T-cell (primary cell): ENCODE measurements around the gene CXCL8. TPM values are rescaled to one million over a fixed set of nuclear protein-coding genes. Genes with fewer than 3 reads are reported as not detected.

ENCODE experiments used
- ATAC-seq, 4 experiments: fragments of 200-7000 bp in 3 of 4; fragments of 150-1000 bp in 1 of 4; cut with Tn5 transposase; replicated peaks in 1 of 4; 1 replicate in 3 of 4; 2 replicates in 1 of 4; pipeline ENCODE4 v1.10.0; 2021; ENCODE audit warnings: moderate library complexity in 3 of 4, mild to moderate bottlenecking in 2 of 4, moderate number of reproducible peaks in 1 of 4
- CTCF ChIA-PET, 2 donors: fragments of 300-600 bp; sonication (Branson Sonifier 250); formaldehyde crosslinking; loops; one replicate each; lab custom pipeline; 2022; ENCODE audit warnings: antibody characterized with exemption in 2 of 2; lab: Charles Lee
- POLR2A ChIA-PET, 2 donors: fragments of 300-600 bp; sonication (Branson Sonifier 250); formaldehyde crosslinking; loops; one replicate each; lab custom pipeline; 2022; ENCODE audit warnings: antibody characterized with exemption in 2 of 2; lab: Charles Lee
- DNase-seq, 35 experiments: peaks; one replicate each; pipeline versions ENCODE4 v3.0.0 to v3.0.0-alpha.2; 2013 to 2023
- H3K27ac ChIP-seq: one replicate; pipeline ENCODE4 v1.5.1; 2013; ENCODE audit warnings: low read length
- H3K27me3 ChIP-seq, 2 experiments: replicated peaks in 1 of 2; 1 replicate in 1 of 2; 2 replicates in 1 of 2; pipeline versions ENCODE4 v1.6.1 to v1.7.0; 2013; ENCODE audit warnings: low read length in 1 of 2, mixed read lengths in 1 of 2; ENCODE audit not compliant: control insufficient read depth in 2 of 2, insufficient read depth in 2 of 2; ENCODE audit errors: extremely low read depth in 1 of 2
- H3K36me3 ChIP-seq, 2 donors: 1 replicate in 1 of 2; 2 replicates in 1 of 2; pipeline versions ENCODE4 v1.6.1 to v1.7.0; 2013; ENCODE audit warnings: low read length in 1 of 2; ENCODE audit not compliant: control insufficient read depth in 2 of 2, insufficient read depth in 1 of 2; ENCODE audit errors: extremely low read depth in 1 of 2
- H3K4me1 ChIP-seq, 2 experiments: 1 replicate in 1 of 2; 2 replicates in 1 of 2; pipeline versions ENCODE4 v1.6.1 to v1.7.0; 2013; ENCODE audit warnings: low read length in 2 of 2, mixed read lengths in 1 of 2; ENCODE audit not compliant: insufficient read depth in 2 of 2, control insufficient read depth in 1 of 2; ENCODE audit errors: extremely low read depth in 1 of 2
- H3K4me3 ChIP-seq, 2 donors: 1 replicate in 1 of 2; 2 replicates in 1 of 2; pipeline versions ENCODE4 v1.5.1 to v1.7.0; 2013; ENCODE audit warnings: mild to moderate bottlenecking in 2 of 2, low read length in 1 of 2, moderate library complexity in 1 of 2; ENCODE audit not compliant: control insufficient read depth in 1 of 2; ENCODE audit errors: extremely low read depth in 1 of 2
- H3K9me3 ChIP-seq: 2 replicates; pipeline ENCODE4 v1.7.0; 2013
- H3K27ac Mint-ChIP-seq, 2 donors: one replicate each; pipeline ENCODE4 v1.8.0; 2020 to 2021; ENCODE audit warnings: mild to moderate bottlenecking in 2 of 2, mixed read lengths in 2 of 2
- H3K27me3 Mint-ChIP-seq, 2 donors: one replicate each; pipeline ENCODE4 v1.8.0; 2021 to 2022; ENCODE audit warnings: mixed read lengths in 2 of 2
- H3K36me3 Mint-ChIP-seq: one replicate; pipeline ENCODE4 v1.8.0; 2021; ENCODE audit warnings: mixed read lengths
- H3K4me1 Mint-ChIP-seq, 3 donors: one replicate each; pipeline ENCODE4 v1.8.0; 2020 to 2022; ENCODE audit warnings: mixed read lengths in 3 of 3, mild to moderate bottlenecking in 1 of 3
- H3K4me3 Mint-ChIP-seq, 3 donors: one replicate each; pipeline ENCODE4 v1.8.0; 2020 to 2022; ENCODE audit warnings: mild to moderate bottlenecking in 3 of 3, mixed read lengths in 3 of 3, moderate library complexity in 3 of 3
- H3K9me3 Mint-ChIP-seq, 3 donors: one replicate each; pipeline ENCODE4 v1.8.0; 2020 to 2022; ENCODE audit warnings: mixed read lengths in 3 of 3
- WGBS: methylation state at CpG from one replicate; pipeline ENCODE4 v1.1.5; 2013; ENCODE audit warnings: missing lambda C conversion rate; ENCODE audit not compliant: insufficient coverage; 5-methylcytosine and 5-hydroxymethylcytosine counted together
- total RNA-seq, 35 experiments: library from RNA in 6 of 35; stranded (reverse) in 6 of 35; fragments of 120-200 nt in 1 of 35; gene quantifications; one replicate each; pipeline versions ENCODE4 v1.2.1 to v1.2.4 and lab custom pipeline; 2013 to 2026

CXCL8 gene
- total RNA-seq, 5 donors from 2014 or later (not counting 1 experiment from before 2014, with no cell fraction given), result 0.39 to 1.4 (median 0.67) TPM

GRCh38 chr4:73788411-73788810 lies 48.0 kb downstream of the CXCL8 start:
- CTCF ChIA-PET, result no interaction called here
- no peaks in the 10 kb centered on the region for H3K9me3 ChIP-seq
- POLR2A ChIA-PET, result no interaction called here
- DNase-seq (no peak), ATAC-seq (no peak)
- H3K4me3 ChIP-seq, result no peak overlapping the region
- Mint-ChIP-seq H3K9me3 (peaks cover 0 to 12% (median 0%) of the 10 kb centered on the region in 3 donors), H3K4me1 (no peaks in the 10 kb centered on the region), H3K27ac (no peak overlapping the region), H3K27me3 (peaks cover 0 to 3% of the 10 kb centered on the region in 2 donors), H3K4me3 (no peak overlapping the region), H3K36me3 (no peaks in the 10 kb centered on the region)
- no peaks in the 10 kb centered on the region for H3K27me3 ChIP-seq
- no CpG with 5 or more reads among the region's 2 CpGs for WGBS
- H3K36me3 ChIP-seq, result no peaks in the 10 kb centered on the region
- H3K27ac ChIP-seq, result no peak overlapping the region
- no peaks in the 10 kb centered on the region for H3K4me1 ChIP-seq

Other genes with a start within 250 kb of the CXCL8 start
- 1 to 10 TPM in 1 of 5 donors, under 1 TPM in 4; 0.25 to 1.1 (median 0.47) TPM for gene RASSF6, start 120.1 kb upstream of the CXCL8 start, total RNA-seq
- not detected for gene CXCL6, start 96.1 kb downstream of the CXCL8 start, total RNA-seq
- gene PF4V1, start 112.7 kb downstream of the CXCL8 start, total RNA-seq, result 1 to 10 TPM in 1 of 5 donors, not detected in 4; 1.6 TPM
- gene CXCL1, start 128.8 kb downstream of the CXCL8 start, total RNA-seq, result not detected
- 10 to 100 TPM in 1 of 5 donors, not detected in 4; 10.2 TPM for gene PF4, start 241.5 kb downstream of the CXCL8 start, total RNA-seq
- 10 to 100 TPM in 1 of 5 donors, 1 to 10 TPM in 1, under 1 TPM in 1, not detected in 2; 0.36 to 24.7 (median 1.3) TPM for gene PPBP, start 247.6 kb downstream of the CXCL8 start, total RNA-seq